ENCODE measurements around the gene SDSL.

DNA sequence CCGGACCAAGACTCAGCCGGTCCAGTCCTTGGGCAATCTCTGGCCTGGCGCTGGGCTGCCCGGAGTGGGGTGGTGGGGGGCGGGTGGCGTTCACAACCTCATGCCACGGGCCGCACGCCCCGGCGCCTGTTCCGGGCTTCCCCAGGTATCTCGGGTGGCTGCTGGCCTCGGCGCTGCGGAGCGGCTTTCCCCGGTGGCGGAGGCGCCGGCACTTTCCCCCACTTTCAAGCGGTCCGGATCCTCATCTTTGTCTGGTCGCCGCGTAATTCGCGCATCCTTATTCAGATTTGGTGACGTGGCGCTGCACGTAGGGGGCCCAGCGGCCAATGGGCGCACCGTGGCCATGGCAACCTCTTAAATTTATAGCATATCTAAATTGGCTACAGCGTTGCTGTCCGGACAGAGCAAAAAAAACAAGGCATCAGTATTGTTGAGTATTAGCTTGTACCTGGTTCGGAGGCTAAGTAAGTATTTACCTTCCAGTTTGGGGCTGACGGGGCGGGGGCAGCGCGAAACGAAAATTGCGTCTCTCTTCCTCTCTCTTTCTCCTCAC lies 49.5 kb downstream of the SDSL start, which contains the start of gene LHX5:
- TF ChIP-seq, protein P1, sequence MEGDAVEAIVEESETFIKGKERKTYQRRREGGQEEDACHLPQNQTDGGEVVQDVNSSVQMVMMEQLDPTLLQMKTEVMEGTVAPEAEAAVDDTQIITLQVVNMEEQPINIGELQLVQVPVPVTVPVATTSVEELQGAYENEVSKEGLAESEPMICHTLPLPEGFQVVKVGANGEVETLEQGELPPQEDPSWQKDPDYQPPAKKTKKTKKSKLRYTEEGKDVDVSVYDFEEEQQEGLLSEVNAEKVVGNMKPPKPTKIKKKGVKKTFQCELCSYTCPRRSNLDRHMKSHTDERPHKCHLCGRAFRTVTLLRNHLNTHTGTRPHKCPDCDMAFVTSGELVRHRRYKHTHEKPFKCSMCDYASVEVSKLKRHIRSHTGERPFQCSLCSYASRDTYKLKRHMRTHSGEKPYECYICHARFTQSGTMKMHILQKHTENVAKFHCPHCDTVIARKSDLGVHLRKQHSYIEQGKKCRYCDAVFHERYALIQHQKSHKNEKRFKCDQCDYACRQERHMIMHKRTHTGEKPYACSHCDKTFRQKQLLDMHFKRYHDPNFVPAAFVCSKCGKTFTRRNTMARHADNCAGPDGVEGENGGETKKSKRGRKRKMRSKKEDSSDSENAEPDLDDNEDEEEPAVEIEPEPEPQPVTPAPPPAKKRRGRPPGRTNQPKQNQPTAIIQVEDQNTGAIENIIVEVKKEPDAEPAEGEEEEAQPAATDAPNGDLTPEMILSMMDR (IDR thresholded peaks at IDR 0.05) = no peak
- TF ChIP-seq POLR2A (IDR thresholded peaks at IDR 0.05; ENCODE audit: low read depth) = no peak
